T1000 (cell line): ENCODE measurements around the gene F2R.
"Not testable (repeated sequence)": the region's sequence is repeated elsewhere in the genome, so short reads cannot be mapped to it uniquely, and the experiment has no call there.

Experiments used
- DNase-seq: peaks from one replicate; lab custom pipeline; 2025; ENCODE audit warnings: mixed read lengths; lab: John Stamatoyannopoulos, UW

The F2R gene

DNA sequence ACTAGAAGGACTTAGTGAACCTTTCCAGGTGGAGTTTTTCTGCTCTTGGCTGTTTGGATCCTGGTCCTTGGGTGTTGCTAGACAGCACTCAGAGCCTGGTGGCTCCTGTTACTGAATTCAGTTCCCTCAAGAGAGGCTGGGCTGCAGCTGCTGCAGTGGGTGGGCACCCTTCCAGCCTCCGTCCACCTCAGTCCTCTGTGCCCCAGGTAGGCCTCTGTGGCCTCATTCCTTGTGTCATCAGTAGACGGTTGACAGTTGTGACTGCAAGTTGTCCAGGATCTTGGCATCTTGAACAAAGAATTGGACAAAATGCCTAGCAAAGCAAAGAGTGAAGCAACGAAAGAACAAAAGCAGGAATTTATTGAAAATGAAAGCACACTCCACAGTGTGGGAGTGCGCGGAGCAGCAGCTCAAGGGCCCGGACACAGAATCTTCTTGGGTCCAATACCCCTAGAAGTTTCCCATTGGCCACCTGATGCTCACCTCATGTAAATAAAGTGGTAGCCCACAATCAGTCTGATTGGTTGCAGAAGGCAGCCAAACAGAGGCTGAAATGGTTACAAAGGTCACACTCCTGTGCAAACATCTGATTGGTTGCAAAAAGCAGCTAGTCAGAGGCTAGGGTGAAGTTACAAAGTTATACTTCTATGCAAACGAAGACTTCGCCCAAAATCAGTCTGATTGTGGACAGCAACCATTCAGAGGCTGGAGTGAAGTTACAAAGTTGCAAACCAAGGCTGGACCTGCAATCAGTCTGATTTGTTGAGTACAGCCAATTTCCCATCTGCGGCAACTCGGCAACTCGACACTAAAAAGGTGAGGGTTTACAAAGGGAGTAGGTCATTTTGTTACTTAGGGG, 40.1 kb downstream of the F2R start:
- no peak for DNase-seq

DNA sequence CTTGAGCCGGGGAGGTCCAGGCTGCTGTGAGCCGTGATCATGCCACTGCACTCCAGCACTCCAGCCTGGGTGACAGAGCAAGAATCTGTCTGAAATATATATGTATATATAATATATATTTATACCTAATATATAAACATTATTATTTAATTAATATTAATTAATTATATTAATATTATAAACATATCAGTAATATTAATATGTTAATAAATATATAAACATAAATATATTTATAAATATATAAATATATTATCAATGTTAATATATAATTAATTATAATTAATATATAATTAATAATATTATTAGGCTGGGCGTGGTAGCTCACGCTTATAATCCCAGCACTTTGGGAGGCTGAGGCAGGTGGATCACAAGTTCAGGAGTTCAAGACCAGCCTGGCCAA, 41.1 kb downstream of the F2R start:
- DNase-seq: no peak

DNA sequence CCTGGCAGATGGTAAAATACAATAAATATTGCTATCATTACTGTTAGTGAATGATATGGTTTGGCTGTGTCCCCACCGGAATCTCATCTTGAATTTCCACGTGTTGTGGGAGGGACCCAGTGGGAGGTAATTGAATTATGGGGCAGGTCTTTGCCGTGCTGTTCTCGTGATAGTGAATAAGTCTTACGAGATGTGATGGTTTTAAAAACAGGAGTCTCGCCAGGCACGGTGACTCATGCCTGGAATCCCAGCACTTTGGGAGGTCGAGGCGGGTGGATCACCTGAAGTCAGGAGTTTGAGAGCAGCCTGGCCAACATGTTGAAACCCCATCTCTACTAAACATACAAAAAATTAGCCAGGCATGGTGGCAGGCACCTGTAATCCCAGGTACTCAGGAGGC, 45.2 kb downstream of the F2R start:
- DNase-seq: not testable (repeated sequence)

DNA sequence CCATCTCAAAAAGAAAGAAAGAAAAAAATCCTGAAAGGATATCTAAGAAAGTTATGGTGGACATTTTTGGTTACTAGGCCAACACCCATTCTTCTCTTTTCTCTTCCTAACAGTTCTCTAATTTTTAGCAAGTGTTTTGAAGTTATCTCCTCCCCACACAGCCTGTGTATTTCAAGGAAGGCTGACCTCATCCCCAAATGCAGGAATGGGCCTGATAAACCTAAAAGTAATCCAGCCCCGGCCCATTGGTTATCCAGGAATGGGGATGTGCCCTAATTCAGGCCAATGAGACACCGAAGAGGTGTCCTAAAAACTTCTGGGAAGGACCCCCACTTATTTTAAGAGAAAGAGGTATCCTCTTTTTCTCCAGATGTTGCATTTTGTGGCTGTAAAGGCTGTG, 46.6 kb downstream of the F2R start:
- no peak for DNase-seq

DNA sequence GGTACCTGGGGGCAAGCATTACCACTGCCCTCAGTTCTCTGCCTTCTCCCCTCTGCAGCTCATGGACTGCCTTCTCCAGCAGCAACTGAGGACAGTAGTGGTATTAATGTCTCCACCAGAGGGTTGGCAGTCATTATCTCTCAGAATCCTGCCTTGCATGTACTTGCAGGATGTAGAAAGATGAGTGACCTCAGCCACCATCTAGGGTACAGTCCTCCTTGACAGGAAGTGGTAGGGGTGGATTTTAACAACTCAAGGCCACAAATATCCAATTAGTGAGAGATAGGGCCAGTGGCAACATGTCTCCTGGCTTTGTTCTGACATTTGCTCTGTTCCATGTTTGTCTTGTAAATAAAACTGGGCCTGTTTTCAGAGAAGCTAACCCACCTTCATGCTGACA, 47.2 kb downstream of the F2R start:
- DNase-seq: no peak

DNA sequence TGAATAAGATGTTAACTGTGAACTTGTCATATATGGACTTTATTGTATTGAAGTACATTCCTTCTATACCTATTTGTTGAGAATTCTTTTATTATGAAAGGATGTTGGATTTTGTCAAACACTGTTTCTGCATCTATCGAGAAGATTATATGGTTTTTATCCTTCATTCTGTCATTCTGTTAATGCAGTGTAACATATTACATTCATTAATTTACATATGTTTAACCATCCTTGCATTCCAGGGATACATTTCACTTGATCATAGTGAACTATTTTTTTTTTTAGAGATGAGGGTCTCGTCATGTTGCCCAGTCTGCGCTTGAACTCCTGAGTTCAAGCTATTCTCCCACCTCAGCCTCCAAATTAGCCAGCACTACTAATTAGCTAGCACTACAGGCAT, 48.4 kb downstream of the F2R start:
- no peak for DNase-seq

DNA sequence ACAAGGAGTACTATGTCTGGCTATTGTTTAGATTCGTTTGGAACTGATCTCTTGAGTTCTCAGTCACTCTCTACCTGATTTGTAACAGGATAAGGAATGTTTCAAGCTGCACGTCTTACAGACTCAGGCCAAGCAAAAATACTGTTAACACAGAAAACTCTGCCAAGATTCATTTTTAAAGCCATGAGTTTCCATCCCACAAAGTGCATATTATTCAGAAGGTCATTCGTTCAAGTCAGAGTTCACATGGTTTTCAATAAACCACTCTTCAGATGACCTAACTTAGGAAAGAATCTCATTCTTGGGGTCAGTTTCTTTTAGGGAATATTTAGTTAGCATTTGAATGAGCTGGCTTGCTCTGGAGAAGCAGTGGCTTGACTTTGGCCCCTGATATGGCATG, 49.3 kb downstream of the F2R start:
- DNase-seq: no peak

DNA sequence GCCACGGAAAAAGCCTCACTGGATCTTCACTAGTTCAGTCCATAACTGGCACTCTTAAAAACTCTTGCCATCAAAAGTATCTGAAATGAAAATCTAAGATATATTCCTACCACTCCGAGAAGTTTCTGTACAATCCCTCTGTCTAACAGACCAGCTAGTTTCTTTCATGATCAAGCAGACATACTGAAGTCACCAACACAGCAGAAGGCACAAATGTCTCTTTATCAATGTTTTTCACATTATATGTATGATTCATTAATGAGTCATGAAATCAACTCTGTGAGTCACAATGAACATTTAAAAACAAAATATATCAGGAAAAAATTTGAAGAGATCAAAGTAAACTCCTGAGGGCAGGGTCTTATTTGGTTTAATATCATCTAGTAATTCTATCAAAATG, 50.8 kb downstream of the F2R start:
- no peak for DNase-seq

DNA sequence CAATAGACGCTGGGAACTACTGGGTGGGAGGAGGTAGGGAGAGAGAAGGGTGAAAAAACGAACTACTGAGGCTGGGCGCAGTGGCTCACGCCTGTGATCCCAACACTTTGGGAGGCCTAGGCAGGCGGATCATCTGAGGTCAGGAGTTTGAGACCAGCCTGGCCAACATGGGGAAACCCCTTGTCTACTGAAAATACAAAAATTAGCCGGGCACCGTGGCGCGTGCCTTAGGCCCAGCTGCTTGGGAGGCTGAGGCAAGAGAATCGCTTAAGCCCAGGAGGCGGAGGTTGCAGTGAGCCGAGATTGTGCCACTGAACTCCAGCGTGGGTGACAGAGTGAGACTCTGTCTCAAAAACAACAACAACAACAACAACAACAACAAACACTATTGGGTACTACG, 55.1 kb downstream of the F2R start:
- not testable (repeated sequence) for DNase-seq

DNA sequence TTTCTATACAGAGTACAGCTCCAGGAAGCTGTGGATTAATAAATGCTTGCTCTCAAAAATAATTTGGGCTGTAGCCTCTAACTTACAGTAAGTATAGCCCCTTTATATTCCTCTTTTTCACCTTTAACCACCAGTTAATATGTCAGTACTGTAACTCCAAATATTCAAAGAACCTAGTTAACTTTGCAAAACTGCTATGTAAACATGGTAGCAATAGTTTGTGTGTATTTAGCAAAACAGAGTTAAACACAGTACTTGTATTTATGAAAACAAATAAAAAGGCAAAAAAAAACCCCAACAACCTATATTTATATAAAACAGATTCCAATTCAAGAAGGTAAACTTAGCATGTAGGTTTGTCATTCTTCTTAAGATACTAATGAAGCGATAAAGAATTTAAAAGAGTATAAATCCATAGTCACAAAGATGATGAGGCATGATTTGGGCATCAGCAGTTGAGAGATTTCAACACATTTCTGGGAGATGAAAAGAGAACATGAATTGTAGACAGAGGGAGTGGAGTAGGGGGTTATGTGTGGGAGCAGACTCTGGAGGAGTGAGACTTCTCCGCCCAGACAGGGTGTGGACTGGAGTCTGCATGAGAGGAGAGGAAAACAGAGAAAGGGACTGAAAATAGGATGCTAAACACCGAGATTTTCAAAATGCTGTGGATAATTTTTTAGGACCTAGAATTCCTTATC, 55.9 kb downstream of the F2R start:
- DNase-seq: no peak

DNA sequence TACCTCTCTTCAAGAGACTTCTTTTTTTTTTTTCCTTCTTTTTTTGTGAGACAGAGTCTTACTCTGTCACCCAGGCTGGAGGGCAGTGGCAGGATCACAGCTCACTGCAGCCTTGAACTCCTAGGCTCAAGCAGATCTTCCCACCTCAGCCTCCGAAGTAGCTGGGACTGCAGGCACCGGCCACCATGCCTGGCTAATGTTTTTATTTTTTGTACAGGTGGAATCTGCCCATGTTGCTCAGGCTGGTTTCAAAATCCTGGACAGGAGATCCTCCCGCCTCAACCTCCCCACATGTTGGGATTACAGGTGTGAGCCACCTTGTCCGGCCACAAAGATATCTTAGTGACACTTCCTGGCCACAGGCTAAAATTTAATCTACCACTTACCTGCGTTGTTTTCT, 60.0 kb downstream of the F2R start:
- no peak for DNase-seq

DNA sequence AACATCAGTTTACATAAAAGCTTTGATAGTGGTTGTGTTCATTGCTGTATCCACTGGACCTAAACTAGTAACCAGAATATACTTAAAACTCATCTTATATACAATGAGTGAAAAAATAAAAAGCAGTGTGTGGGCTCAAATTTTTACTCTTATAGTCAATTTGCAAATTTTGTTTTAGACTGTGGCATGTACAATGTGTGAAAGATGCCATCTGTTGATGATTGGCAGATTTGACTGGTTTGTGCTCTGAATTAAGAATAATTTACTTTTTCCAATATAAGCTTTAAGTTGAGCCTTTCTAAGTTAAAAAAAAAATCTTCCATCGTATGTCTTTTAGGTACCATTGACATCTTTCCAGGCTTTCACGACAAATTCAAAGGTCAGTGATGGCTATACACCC, 60.5 kb downstream of the F2R start:
- no peak for DNase-seq

DNA sequence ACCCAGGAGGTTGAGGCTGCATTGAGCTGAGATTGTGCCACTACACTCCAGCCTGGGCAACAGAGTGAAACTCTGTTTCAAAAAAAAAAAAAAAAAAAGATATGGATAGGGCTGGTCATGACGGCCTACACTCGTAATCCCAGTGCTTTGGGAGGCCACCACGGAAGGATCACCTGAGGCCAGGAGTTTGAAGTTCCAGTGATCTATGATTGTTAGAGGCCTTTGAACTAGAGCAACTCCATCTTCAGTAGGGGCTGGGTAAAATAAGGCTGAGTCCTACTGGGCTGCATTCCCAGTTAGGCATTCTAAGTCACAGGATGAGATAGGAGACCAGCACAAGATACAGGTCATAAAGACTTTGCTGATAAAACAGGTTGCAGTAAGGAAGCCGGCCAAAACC, 64.7 kb downstream of the F2R start:
- DNase-seq: not testable (repeated sequence)

DNA sequence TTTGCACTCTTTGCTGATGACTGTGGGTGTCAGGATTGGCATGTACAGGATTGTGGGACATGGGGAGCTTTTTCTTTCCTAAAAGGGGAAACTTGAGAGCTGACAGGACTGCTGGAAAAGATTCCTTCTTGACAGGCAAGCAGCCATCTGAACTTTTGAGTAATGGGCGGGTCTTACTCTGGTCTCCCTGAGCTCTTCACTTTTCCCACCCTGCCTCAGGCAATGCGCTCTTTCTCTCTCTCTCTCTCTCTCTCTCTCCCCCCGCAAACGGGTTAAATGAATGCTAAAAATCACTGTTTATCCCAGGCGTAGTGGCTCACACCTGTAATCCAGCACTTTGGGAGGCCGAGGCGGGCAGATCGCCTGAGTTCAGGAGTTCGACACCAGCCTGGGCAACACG, 65.8 kb downstream of the F2R start:
- DNase-seq: no peak

DNA sequence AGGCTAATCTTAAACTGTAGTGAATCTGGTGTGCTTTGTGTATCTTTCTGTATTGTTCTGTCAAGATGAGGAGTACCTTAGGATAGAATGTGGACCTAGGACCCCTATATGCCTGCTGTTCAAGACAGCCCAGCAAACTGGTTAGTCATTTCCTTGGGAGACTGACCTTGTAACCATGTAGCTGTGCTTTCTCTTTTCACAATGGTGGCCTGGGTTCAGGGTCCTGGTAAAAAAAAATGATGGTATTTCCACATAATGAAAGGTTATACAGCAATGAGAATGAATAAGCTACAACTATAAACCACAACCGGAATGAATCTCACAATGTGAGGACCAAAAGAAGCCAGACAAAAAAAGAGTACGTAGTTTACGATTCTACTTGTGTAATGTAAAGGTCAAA, 66.5 kb downstream of the F2R start:
- no peak for DNase-seq
